ENCODE measurements around the gene BPGM.
"Not testable (repeated sequence)": the region's sequence is repeated elsewhere in the genome, so short reads cannot be mapped to it uniquely, and the experiment has no call there.

The BPGM gene

DNA sequence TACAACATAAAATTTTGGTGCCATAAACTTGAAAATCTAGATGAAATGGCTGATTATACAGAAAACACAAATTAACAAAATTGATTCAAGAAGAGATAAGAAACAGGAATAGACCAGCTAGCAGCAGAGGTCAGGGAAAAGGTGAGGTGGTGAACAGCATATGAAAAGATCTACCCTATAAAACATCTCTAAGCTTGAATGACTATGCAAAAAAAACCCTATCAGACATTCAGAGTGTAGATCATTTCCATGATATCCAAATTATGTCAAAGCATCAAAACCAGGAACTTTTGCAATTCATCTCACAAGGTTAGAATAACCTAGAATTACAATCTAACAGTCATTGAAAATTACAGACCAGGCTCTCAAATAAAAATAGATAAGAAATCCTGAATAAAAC lies 14.6 kb upstream of the BPGM start:
- no peak for DNase-seq (ENCODE audit: low spot score)

- peak; percentile 68 for DNase-seq (ENCODE audit: low spot score)
Observed at GRCh38 chr7:134632937-134633540, 13.6 kb upstream of the BPGM start.

GRCh38 chr7:134636008-134636449 lies 10.6 kb upstream of the BPGM start:
- no peak for DNase-seq (ENCODE audit: low spot score)

GRCh38 chr7:134637441-134637840 lies 9.2 kb upstream of the BPGM start:
- DNase-seq (ENCODE audit: low spot score): no peak

DNA sequence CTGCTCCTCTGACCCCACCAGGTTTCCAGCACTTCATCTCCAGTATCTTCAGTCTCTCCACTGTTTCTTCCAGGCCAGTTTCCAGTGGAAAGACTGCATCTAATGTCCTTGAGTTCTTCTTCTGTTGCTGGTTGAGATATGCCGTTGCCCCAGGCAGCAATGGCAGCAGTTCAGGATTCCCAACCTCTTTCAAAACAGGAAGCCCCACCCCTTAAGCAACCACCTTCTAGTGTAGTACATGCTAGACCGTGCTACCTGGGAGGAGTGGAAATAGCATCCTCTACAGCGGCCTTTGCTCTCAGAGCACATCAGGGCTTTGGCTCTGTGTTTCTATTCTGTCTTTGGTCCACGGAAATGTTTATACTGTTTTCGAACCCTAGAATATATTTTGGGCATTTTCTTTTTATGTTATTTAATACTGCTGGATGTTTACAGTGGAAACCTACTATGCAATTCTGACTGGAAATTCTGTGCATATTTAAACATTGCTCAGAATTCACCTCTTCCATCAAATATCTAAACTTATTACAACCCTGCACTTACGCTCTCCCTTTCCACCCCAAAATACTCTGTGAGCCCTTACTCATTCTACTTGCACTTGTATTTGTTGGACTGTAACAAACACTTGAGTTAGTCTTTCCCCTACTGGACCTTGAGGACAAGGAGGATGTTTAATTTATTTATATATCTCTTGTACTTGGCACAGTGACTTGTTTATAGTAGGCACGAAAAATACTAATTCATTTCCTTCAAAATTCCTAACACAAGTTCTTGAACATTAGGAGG lies 8.5 kb upstream of the BPGM start:
- DNase-seq (ENCODE audit: low spot score): no peak

DNA sequence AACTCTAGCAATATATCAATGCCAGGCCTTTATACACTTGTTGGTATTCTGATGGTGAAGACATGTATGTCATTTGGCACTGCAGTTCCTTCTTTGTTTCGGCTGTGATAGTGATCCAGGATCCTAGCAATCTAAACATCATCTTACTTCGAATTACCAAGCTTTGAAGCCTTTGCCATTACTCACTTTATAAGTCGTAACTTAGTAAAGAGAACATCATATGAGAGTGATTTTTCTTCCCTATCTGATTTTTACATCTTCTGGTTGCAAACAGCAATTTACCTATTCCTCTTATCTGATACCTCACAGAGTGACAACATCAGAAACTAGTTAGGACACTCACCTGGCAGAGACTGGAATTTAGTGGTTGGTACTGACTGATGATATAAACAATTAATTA lies 7.6 kb upstream of the BPGM start:
- no peak for DNase-seq (ENCODE audit: low spot score)

- no peak for DNase-seq (ENCODE audit: low spot score)
Observed at GRCh38 chr7:134639683-134640279, 6.9 kb upstream of the BPGM start.

- no peak for DNase-seq (ENCODE audit: low spot score)
Observed at GRCh38 chr7:134640842-134641715, 5.6 kb upstream of the BPGM start.

GRCh38 chr7:134641981-134642380 lies 4.7 kb upstream of the BPGM start:
- not testable (repeated sequence) for DNase-seq (ENCODE audit: low spot score)

DNA sequence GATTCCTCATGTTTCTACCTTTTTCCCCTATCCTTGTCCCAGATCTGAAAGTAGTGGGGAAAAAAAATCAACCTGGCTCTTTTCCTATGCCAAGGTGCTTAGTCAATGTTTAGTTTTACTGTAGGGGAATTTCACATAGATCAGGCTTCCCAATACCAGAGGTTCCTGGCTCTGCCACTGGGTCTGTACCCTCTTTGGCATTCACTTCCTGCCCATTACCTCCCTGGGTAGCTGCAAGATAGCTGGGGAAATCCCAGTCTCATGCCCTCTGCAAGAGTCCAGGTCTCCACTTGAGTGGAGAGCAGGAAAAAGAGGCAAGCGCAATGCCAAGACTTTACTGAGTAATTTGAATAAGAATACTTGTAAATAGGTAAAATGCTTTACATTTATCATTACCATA lies 3.5 kb upstream of the BPGM start:
- DNase-seq (ENCODE audit: low spot score): no peak

GRCh38 chr7:134645478-134645877 lies 1.2 kb upstream of the BPGM start:
- DNase-seq (ENCODE audit: low spot score): no peak

GRCh38 chr7:134645935-134646334 lies 718 bp upstream of the BPGM start:
- DNase-seq (ENCODE audit: low spot score): no peak

DNA sequence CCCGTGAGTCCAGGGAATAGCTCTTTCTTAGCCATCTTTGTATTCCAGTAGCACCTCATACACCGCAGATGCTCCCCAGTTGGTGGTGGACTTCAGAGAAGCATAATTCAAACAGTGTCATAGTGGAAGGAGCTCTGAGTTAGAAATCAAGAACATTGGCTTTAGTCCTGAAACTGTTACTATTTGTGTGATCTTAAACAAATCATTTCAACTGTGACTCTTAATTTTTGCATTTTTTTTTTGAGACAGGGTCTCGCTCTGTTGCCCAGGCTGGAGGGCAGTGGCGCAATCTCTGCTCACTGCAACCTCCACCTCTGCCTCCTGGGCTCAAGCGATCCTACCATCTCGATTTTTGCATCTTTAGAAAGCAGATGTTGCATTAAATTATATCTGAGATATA lies 1.8 kb downstream of the BPGM start:
- DNase-seq (ENCODE audit: low spot score): no peak

DNA sequence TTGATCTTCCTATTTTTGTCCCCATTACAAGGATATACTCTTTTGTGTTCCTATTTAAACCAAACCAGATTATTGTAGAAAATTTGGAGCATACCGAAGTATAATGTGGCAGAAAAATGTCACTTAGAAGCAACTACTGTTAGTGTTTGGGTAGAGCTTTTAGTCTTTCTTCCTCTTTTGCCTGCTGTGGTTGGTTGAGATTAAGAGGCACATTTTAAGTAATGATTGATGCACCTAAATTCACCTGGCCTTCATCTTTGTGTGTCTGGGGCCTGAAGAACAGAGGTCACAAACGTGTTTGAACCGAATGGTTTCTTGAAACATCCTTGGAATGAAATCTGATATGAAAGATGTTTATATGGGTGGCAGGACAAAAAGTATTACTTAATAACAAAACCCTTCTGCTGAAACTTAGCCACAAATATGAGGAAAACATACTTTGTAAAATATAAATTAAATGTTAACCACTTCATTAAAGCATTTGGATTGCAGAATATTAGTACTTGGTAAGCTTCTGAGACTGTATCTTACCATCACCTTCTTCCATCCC lies 2.6 kb downstream of the BPGM start:
- DNase-seq (ENCODE audit: low spot score): no peak

DNA sequence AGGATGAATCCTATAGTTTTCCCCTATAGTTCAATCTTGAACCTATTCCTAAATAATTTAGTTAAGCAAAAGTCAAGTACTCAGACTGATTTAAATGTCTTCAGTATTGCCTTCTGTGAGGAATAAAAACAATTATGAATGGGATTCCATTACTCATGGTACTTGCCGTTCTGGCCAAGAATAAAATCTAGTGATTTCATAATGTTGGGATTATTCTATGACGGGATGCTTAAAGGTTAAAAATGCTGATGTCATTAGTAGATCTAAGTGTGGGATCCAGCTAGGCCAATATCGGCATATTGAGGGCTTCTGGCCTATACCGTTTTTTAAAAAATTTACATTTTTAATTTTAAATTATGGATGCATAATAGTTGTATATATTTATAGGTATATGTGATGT lies 5.3 kb downstream of the BPGM start:
- no peak for DNase-seq (ENCODE audit: low spot score)

DNA sequence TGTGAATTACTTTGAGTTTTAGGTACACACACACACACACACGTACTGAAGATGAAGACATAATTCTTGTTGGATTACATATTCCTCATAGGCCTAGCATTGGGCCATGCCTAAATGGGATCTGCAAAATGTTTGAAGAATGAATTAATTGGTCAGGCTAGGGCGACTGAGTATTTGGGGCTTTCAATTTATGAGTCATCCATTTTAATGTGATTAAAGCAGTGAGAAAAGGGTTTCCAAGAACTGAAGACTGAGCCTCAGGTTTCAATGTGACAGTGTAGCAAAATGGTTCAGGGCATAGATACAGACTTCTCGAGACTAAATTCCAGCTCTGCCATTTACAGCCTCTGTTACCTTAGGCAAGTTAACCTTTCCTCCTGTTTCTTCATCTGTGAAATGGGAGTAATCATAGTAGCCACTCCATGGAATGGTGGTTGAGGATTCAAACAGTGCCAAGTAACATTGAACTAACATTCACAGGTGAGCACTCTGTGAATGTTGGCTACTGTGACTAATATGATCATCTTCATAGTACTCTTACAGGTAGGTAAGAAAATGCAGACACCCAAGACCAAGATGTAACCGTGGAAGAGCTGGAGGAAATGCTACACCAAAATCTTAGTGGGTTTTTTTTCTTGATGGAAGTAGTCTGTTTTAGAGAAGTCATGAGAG lies 7.6 kb downstream of the BPGM start:
- no peak for DNase-seq (ENCODE audit: low spot score)

GRCh38 chr7:134657526-134657925 lies 10.9 kb downstream of the BPGM start:
- DNase-seq (ENCODE audit: low spot score): no peak

DNA sequence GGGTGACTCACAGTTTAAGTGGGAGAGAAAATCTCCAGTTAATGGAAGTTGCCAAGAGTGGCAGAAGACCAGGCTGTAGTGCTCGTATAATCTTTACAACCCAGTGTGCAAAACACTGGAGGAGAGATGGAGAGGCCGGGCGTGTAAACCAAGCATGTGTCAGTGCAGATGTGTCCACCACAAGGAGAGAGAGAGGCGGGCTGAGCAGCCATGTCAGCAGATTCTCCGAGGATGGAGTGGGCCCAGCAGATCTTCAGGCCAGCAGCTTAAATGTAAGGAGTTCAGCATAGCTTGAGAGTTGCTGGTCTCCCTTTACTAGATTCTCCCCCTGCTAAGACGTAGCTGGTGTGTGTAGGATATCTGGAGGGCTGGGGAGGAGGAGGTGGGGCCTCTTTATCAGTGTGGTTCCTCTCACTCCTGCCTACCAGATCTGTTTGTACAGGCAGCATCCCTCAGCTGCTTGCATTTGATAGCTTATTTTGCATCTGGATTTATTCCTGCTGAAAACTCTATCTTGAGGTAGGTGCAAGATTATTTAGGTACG lies 13.7 kb downstream of the BPGM start:
- DNase-seq (ENCODE audit: low spot score): no peak

DNA sequence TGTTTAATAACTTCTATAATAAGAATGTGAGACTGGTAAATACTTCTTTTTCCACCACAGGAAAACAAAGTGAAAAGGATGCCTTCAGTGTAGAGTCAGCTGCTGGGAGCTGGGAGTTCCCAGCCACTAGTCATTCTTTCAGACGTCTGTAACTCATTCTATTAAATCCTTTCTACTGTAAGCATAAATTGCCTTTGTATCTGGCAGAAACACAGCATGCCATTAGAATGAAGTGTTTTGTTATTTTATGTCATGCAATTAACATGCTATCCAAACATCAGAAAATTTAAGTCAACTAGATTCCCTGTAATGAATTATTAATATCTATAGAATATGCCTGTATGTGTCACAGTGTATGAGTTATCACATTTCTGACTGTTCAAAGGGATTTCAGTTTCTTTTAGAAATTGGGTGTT lies 14.3 kb downstream of the BPGM start:
- DNase-seq (ENCODE audit: low spot score): peak; percentile 36

DNA sequence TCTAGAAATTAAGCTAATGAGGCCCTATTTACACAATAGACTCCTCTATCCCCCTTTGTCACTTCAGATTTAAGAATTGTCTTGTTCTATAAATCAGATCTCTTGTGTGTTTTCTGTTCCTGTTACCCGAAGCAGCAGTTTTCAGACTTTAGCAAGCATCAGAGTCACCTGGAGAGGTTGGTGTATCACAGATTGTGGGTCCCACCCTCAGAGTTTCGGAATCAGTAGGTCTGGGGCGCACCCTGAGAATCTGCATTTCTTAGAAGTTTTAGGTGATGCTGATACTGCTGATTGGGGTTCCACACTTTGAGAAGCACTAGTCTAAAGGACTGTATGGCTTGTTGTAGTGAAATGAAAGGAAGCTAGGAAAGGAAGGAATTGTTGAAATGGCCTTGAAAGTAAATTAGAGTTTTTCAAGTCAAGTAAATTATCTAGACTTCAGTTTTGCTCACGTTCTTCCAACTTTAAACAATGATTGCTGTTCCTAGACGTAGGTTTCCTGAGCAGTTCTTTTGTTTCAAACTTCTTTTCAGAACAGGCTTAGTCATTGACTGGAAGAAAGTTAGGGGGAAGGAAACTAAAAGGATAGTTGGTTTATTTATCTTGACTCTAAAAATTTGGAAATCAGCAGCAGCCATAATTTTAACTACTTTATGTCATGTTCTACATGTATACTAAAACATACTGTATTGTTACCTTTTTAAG lies 15.7 kb downstream of the BPGM start:
- DNase-seq (ENCODE audit: low spot score): peak; percentile 43

- DNase-seq (ENCODE audit: low spot score): no peak
Observed at GRCh38 chr7:134662871-134663205, 16.2 kb downstream of the BPGM start.

Data from kidney capillary endothelial cell (primary cell).